DMS114 treated with DMSO at 0.1 percent for 48 hours (cell line): ENCODE results near the gene SERTAD3.
"Not testable (repeated sequence)": the region's sequence is repeated elsewhere in the genome, so short reads cannot be mapped to it uniquely, and the experiment has no call there.

ENCODE experiments used
- DNase-seq: peaks from one replicate; lab custom pipeline; 2025; ENCODE audit not compliant: unreplicated experiment; lab: John Stamatoyannopoulos, UW

SERTAD3 gene, protein sequence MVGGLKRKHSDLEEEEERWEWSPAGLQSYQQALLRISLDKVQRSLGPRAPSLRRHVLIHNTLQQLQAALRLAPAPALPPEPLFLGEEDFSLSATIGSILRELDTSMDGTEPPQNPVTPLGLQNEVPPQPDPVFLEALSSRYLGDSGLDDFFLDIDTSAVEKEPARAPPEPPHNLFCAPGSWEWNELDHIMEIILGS

DNA sequence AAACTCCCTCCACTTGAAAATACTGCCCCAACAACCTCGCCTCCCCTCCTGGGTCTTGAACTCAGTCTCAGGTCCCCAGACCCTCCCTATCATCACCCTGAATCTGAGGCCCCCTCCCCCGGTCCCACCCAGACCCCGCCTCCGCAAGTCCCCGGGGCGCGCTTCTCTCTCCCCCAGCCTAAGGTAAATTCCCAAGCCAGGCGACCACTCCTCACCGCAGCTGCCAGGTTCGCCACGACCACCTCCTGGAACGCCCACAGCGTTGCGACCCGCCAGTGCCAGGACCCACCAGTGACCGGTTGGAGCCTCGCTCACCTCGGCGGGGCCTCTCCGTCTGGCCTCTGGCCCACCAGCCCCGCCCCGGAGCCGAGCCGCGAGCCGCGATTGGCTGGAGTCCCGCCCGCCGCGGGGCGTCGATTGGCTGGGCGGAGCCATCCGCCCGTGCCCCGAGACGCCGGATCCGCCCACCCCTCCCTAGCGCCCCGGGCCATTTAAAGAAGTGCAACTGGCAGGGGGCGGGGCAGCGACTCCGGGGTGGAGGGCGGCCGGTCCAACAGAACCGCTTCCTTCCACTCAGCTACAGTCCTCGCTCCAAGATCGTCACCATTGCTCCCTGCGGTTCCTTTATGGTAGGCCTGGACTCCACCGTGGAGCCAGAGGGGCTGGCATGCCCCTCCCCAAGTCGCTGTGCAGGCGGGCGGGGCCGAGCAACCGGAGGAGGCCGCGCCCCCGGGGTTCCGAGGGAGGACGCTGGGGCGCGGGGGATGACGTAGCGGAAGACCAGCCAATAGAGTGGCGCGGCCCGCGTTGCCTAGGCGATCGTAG, at the start of gene SERTAD3:
Gene SERTAD3, minus strand, starts transcription at position 336 of the 825 bp plus-strand sequence. CDS start 2,255 bp downstream, outside the sequence.
- DNase-seq: peak; percentile 97

- DNase-seq: no peak
These were observed 49.6 kb upstream of the SERTAD3 start for GRCh38 chr19:40493778-40494177.

DNA sequence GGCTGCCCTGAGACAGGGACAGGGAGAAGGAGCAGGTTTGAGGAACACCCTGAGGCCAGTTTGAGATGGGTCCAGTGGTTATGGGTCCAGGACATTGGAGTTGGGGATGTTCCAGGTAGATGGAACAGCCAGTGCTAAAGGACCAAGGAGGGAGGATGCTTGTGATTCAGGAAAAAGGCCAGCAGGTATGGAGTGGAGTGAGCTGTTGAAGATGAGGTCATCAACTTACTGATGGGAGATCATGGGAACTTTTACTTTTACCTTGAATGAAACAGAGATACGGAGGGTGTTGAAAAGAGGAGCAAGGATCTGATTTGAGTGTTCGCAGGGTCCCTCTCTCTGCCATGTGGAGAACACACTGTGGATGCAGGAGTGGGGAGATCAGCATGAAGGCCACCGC, 48.1 kb upstream of the SERTAD3 start:
- no peak for DNase-seq

GRCh38 chr19:40489882-40490230, 45.7 kb upstream of the SERTAD3 start:
- DNase-seq: no peak

- DNase-seq: no peak
These were observed 41.9 kb upstream of the SERTAD3 start for GRCh38 chr19:40486017-40486416.

GRCh38 chr19:40475878-40476644, 31.9 kb upstream of the SERTAD3 start:
- not testable (repeated sequence) for DNase-seq

DNA sequence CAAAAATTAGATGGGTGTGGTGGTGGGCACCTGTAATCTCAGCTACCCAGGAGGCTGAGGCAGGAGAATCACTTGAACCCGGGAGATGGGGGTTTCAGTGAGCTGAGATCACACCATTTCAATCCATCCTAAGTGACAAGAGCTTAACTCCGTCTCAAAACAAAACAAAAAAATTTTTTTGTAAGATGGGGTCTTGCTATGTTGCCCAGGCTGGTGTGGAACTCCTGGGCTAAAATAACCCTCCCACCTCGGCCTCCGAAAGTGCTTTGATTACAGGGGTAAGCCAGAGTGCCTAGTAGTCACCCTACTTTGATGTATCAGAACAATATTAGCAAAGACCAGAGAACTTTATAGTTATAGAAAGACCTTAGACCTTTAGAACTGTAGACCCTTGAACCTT, 30.6 kb upstream of the SERTAD3 start:
- DNase-seq: no peak

GRCh38 chr19:40472516-40472915, 28.4 kb upstream of the SERTAD3 start:
- no peak for DNase-seq

GRCh38 chr19:40471111-40471510, 27.0 kb upstream of the SERTAD3 start:
- no peak for DNase-seq

DNA sequence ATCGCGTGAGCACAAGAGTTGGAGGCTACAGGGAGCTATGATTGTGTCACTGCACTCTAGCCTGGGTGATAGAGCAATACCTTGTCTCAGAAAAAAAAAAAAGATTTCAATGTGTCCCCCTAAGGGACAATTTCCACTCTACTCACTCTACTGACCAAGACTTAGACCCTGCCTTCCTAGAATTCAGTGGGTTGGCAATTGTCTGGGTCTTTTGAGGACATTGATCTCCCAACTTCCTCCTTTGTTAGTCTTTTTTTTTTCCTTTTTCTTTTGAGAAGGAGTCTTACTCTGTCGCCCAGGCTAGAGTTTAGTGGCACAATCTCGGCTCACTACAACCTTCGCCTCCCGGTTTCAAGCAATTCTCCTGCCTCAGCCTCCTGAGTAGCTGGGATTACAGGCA, 24.9 kb upstream of the SERTAD3 start:
- DNase-seq: no peak

GRCh38 chr19:40466985-40467734, 23.0 kb upstream of the SERTAD3 start, which contains the start of gene SPTBN4:
TSS of gene SPTBN4 (plus strand) at chr19:40467001. CDS start at chr19:40472622, 5,621 bp downstream.
- no peak for DNase-seq

GRCh38 chr19:40466219-40466984, 22.3 kb upstream of the SERTAD3 start:
- DNase-seq: no peak

DNA sequence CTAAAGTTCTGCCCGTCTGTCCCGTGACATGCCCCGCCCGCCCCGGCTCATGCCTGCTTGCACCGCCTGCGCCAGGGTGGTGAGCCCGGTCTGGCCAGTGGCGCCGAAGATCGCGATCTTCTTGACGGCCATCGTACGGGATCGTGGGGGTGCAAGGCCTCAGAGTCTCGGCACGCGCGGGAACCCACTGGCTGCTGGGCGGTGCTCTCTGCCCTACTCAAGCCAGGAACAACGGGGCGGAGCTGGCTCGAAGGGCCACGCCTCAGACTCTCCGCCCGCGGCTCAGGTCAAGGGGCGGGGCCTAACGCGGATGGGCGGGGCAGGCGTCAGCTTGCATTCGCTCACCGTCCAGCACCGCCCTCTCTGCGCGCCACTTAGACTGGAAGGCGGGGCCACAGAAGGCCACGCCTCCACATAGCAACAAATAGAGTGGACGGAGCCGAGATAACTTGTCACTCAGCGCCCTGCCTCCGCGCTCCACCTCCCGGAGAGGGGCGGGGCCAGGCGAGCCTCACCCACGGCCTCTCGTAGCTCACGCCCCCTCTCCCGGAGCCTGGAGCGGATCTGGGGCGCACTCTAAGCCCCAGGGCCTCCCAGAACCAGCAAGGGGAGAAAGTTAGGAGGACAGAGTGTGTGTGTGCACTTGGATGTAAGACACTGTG, 21.6 kb upstream of the SERTAD3 start, which contains the start of gene BLVRB:
Gene BLVRB, minus strand, starts transcription at position 189 of the 662 bp plus-strand sequence. Its CDS starts 57 bp downstream, at position 132.
- peak; percentile 99 for DNase-seq

DNA sequence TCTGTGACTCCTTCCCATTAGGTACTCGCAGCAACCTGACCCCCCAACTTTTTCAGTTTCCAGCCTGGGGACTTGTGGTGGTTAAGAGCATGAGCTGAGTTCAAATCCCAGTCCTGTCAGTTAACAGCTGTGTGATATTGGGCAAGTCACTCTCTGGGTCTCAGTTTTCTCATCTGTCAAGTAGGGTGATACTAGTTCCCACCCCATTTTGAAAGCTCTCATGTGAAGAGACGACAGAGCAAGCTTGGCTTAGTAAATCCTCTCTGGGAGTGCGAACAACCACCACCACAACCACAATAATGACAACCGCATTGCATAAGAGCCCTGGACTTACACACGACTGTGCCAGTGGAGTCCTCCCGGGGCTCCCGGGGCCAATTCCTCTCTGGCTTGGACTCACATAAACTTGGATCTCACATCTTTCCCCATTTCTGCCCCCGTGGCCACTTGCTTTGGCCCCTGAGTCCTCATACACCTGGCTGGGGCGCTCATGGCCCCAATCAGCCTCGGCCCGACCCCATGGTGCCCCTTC, 21.0 kb upstream of the SERTAD3 start:
- peak; percentile 55 for DNase-seq

GRCh38 chr19:40464059-40465024, 20.2 kb upstream of the SERTAD3 start:
- DNase-seq: peak; percentile 75

DNA sequence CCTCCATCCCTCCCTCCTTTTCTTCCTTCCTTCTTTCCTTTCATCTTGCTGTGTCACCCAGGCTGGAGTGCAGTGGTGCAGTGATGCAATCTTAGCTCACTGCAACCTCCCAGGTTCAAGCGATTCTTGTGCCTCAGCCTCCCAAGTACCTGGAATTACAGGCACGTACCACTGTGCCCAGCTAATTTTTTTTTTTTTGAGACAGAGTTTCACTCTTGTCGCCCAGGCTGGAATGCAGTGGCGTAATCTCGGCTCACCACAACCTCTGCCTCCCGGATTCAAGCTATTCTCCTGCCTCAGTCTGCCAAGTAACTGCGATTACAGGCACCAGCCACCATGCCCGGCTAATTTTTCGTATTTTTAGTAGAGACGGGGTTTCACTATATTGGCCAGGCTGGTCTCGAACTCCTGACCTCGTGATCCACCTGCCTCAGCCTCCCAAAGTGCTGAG, 19.5 kb upstream of the SERTAD3 start:
- DNase-seq: not testable (repeated sequence)

DNA sequence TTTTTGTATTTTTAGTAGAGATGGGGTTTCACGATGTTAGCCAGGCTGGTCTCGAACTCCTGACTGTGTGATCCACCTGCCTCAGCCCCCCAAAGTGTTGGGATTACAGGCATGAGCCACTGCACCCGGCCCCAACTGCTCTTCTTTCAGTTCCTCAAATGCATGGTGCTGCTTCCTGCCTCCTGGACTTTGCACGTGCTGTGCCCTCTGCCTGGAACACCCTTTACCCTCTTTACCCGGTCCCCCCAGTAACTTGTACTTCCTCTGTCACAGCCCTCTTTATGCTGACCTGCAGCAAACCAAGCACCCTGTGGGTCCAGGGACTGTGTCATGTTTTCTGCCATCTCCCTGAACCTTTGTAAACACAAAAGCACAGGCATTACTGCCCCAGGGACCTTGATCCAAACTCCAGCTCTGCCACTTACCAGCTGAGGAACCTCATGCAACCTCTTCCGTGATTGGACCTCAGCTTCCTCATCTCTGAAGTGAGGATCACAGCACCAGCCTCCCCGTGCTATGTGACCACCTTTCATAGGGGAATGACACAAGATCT, 17.6 kb upstream of the SERTAD3 start:
- no peak for DNase-seq

DNA sequence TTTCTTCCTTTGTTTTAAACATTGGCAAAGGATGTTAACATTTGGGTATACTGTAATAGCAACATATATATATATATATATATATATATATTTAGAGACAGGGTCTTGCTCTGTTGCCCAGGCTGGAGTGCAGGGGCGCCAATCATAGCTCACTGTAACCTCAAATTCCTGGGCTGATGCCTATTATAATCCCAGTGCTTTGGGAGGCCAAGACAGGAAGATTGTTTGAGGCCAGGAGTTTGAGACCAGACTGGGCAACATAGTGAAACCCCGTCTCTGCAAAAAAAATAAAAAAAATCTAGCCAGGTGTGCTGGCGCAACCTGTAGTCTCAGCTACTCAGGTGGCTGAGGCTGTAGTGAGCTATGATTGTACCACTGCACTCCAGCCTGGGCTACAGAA, 16.1 kb upstream of the SERTAD3 start:
- DNase-seq: no peak
